Gastroesophageal sphincter (tissue), 4 donors: ENCODE results near the gene SYT14. TPM values are rescaled to one million over a fixed set of nuclear protein-coding genes. Genes with fewer than 3 reads are reported as not detected.
A peak's percentile ranks its signal among the peaks of the same experiment; 100 is the strongest.
"Not testable (repeated sequence)": the region's sequence is repeated elsewhere in the genome, so short reads cannot be mapped to it uniquely, and the experiment has no call there.

ENCODE experiments used
- ATAC-seq: fragments of 150-250 bp; one replicate; pipeline ENCODE4 v1.9.1; 2016; ENCODE audit warnings: mild to moderate bottlenecking, moderate library complexity
- H3K27ac ChIP-seq, 4 donors: fragments of 200-600 bp; sonication (generic) in 3 of 4; 1 replicate in 3 of 4; 2 replicates in 1 of 4; pipeline ENCODE4 v1.5.1; 2016 to 2019
- H3K27me3 ChIP-seq: fragments of 200-600 bp; sonication (generic); one replicate; pipeline ENCODE4 v1.5.1; 2019
- H3K36me3 ChIP-seq, 2 donors: fragments of 200-600 bp; sonication (generic); one replicate each; pipeline ENCODE4 v1.5.1; 2019; ENCODE audit warnings: control low read depth in 1 of 2
- H3K4me1 ChIP-seq, 3 donors: fragments of 200-600 bp; sonication (generic); 1 replicate in 2 of 3; 2 replicates in 1 of 3; pipeline ENCODE4 v1.5.1; 2016 to 2019; ENCODE audit warnings: control low read depth in 2 of 3
- H3K4me3 ChIP-seq, 2 donors: fragments of 200-600 bp; sonication (generic); one replicate each; pipeline ENCODE4 v1.5.1; 2019; ENCODE audit warnings: mild to moderate bottlenecking in 1 of 2, moderate library complexity in 1 of 2
- H3K9me3 ChIP-seq, 3 donors: fragments of 200-600 bp; sonication (generic); one replicate each; pipeline ENCODE4 v1.5.1; 2017 to 2019; ENCODE audit warnings: control low read depth in 2 of 3
- EP300 ChIP-seq: sonication (generic); formaldehyde crosslinking; IDR thresholded peaks from one replicate; pipeline ENCODE4 v1.6.1; 2017; ENCODE audit warnings: antibody characterized with exemption, mild to moderate bottlenecking
- POLR2A ChIP-seq, 2 donors: fragments of 450-650 bp; IDR thresholded peaks; one replicate each; pipeline ENCODE4 v1.6.1; 2017; ENCODE audit warnings: antibody characterized with exemption in 2 of 2, mild to moderate bottlenecking in 2 of 2, moderate library complexity in 1 of 2
- POLR2AphosphoS5 ChIP-seq: sonication (generic); formaldehyde crosslinking; IDR thresholded peaks from one replicate; pipeline ENCODE4 v1.6.1; 2017; ENCODE audit warnings: antibody characterized with exemption
- WGBS, 2 donors: methylation state at CpG; one replicate each; pipeline ENCODE4 v1.1.5; 2018; ENCODE audit warnings: low coverage in 1 of 2; 5-methylcytosine and 5-hydroxymethylcytosine counted together
- total RNA-seq, 4 donors: library from RNA; depleted of rRNA; stranded (reverse); fragments of >200 nt; gene quantifications; one replicate each; pipeline ENCODE4 v1.1.0, GENCODE V29; 2016
- TF ChIP-seq, protein P1 (sequence below), 4 experiments: fragments of 200-600 bp in 2 of 4; fragments of 450-650 bp in 2 of 4; sonication (generic) in 1 of 4; IDR thresholded peaks; one replicate each; pipeline ENCODE4 v1.5.1; 2017 to 2019; ENCODE audit warnings: antibody characterized with exemption in 4 of 4, mild to moderate bottlenecking in 2 of 4, moderate library complexity in 2 of 4

Gene SYT14
- under 1 TPM in 2 of 4 donors, not detected in 2; under 0.01 to 0.27 TPM for total RNA-seq

DNA sequence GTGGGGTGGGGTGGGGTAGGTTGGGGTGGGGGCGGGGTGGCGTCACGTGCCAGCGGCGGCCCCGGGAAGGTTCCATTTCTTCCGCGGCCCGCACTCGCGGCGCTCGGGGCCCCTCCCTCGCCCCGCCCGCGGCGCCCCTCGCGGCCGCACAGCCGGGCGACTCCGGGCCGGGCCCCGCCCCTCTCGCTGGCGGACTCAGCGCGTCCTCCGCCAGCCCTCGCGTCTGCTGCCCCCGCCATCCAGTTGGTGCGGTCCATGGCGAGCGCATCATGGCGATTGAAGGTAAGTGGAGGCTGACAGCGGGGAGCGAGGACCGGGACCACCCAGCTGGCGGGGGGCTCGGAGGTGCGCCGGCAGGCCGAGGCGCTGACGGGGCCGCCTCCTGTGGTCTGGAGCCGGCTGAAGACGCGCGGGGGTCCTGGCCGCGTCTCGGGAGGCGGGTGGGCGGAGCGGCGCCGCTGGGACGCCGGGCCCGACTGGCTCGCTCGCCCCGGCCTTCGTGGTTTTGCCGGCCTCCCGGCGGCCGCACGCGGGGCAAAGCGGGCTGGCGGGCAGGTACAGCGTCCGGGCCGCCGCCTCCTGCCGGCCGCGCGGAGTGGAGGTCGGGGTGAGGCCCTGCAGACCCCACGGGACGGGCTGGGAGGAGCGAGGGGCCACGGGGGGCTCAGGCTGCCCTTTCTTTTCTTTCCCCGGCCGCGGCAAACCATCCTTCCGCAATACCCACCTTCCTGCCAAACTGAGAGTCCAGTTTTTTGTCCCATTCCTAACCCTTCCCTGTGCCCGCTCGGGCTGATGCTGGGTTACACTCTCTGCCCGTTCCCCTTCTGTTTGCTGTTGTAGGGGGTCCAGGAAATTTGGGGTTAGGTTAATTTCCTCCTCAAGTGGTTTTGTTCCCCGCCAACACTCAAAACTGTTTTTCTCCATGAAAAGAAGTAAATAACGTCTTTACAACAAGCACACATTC, at the start of gene SYT14:
SYT14 (plus strand) TSS at position 222 of the 964 bp plus-strand sequence; CDS start at position 270, 48 bp downstream.
- Histone ChIP-seq H3K27ac (no peak within 1 kb of the TSS), H3K4me1 (peaks cover 0 to 13% (median 0%) of the 10 kb centered on the region in 3 donors), H3K27me3 (peaks cover 53% of the 10 kb centered on the region), H3K9me3 (no peaks in the 10 kb centered on the region), H3K36me3 (no peaks in the 10 kb centered on the region), H3K4me3 (peak within 1 kb of the TSS in 1 of 2 donors; percentile 41)
- ATAC-seq = no peak
- TF ChIP-seq POLR2A (IDR thresholded peaks at IDR 0.05) (no peak), POLR2AphosphoS5 (no peak), EP300 (no peak)
- TF ChIP-seq, protein P1, sequence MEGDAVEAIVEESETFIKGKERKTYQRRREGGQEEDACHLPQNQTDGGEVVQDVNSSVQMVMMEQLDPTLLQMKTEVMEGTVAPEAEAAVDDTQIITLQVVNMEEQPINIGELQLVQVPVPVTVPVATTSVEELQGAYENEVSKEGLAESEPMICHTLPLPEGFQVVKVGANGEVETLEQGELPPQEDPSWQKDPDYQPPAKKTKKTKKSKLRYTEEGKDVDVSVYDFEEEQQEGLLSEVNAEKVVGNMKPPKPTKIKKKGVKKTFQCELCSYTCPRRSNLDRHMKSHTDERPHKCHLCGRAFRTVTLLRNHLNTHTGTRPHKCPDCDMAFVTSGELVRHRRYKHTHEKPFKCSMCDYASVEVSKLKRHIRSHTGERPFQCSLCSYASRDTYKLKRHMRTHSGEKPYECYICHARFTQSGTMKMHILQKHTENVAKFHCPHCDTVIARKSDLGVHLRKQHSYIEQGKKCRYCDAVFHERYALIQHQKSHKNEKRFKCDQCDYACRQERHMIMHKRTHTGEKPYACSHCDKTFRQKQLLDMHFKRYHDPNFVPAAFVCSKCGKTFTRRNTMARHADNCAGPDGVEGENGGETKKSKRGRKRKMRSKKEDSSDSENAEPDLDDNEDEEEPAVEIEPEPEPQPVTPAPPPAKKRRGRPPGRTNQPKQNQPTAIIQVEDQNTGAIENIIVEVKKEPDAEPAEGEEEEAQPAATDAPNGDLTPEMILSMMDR (IDR thresholded peaks at IDR 0.05) = no peak
- WGBS, 2 donors = 2 to 5% methylated on average over 3 to 8 of the region's 98 CpGs

DNA sequence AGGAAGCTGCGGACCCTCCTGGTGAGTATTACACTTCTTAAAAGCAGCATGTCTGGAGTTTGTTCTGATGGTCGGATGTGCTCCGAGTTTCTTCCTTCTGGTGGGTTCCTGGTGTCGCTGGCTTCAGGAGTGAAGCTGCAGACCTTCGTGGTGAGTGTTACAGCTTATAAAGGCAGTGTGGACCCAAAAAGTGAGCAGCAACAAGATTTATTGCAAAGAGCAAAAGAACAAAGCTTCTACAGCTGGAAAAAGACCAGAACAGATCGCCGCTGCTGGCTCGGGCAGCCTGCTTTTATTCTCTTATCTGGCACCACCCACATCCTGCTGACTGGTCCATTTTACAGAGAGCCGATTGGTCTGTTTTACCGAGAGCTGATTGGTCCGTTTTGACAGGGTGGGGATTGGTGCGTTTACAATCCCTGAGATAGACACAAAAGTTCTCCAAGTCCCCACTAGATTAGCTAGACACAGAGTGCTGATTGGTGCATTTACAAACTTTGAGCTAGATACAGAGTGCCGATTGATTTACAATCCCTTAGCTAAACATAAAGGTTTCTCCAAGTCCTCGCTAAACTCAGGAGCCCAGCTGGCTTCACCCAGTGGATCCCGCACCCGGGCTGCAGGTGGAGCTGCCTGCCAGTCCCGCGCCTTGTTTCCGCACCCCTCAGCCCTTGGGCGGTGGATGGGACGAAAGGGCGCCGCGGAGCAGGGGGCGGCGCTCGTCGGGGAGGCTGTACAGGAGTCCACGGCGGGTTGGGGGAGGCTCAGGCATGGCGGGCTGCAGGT, 49.5 kb upstream of the SYT14 start:
- WGBS, 2 donors = 59 to 74% methylated on average over 8 to 11 of the region's 31 CpGs
- not testable (repeated sequence) for H3K36me3 ChIP-seq, H3K9me3 ChIP-seq, H3K4me3 ChIP-seq, H3K27me3 ChIP-seq, H3K27ac ChIP-seq, H3K4me1 ChIP-seq, ATAC-seq

GRCh38 chr1:209889077-209889418, 49.0 kb upstream of the SYT14 start:
- Histone ChIP-seq H3K36me3 (no peaks in the 10 kb centered on the region), H3K27ac (no peak overlapping the region), H3K27me3 (no peaks in the 10 kb centered on the region), H3K4me3 (no peak overlapping the region), H3K4me1 (no peaks in the 10 kb centered on the region), H3K9me3 (no peaks in the 10 kb centered on the region)
- ATAC-seq = no peak
- no peak for TF ChIP-seq POLR2AphosphoS5
- TF ChIP-seq, protein P1 (IDR thresholded peaks at IDR 0.05) = no peak
- TF ChIP-seq POLR2A (IDR thresholded peaks at IDR 0.05) = no peak
- TF ChIP-seq EP300 = no peak
- no CpG with 5 or more reads among the region's 35 CpGs for WGBS, 2 donors

GRCh38 chr1:209890641-209891330, 47.2 kb upstream of the SYT14 start:
- Histone ChIP-seq H3K27ac (no peak overlapping the region), H3K9me3 (no peaks in the 10 kb centered on the region), H3K27me3 (peaks cover under 1% of the 10 kb centered on the region), H3K4me3 (no peak overlapping the region), H3K36me3 (no peaks in the 10 kb centered on the region), H3K4me1 (no peaks in the 10 kb centered on the region)
- ATAC-seq = no peak
- WGBS, 2 donors = 31 to 43% methylated on average over 1 to 3 of the region's 3 CpGs
- TF ChIP-seq, protein P1 (IDR thresholded peaks at IDR 0.05) = no peak
- TF ChIP-seq POLR2AphosphoS5 (no peak), POLR2A (IDR thresholded peaks at IDR 0.05) (no peak), EP300 (no peak)

- no peaks in the 10 kb centered on the region for H3K36me3 ChIP-seq
- H3K4me1 ChIP-seq = no peaks in the 10 kb centered on the region
- no peak for ATAC-seq
- peaks cover 3% of the 10 kb centered on the region for H3K27me3 ChIP-seq
- no peak overlapping the region for H3K4me3 ChIP-seq
- 80 to 89% methylated on average over 3 to 6 of the region's 6 CpGs for WGBS, 2 donors
- no peak overlapping the region for H3K27ac ChIP-seq
- no peaks in the 10 kb centered on the region for H3K9me3 ChIP-seq
- TF ChIP-seq, protein P1 (IDR thresholded peaks at IDR 0.05) = no peak
- TF ChIP-seq POLR2A (IDR thresholded peaks at IDR 0.05) = no peak
- TF ChIP-seq EP300 = no peak
- no peak for TF ChIP-seq POLR2AphosphoS5
Observed at GRCh38 chr1:209893751-209894150, 44.3 kb upstream of the SYT14 start.
